HG03280 (cell line): ENCODE results near the gene SOD2.
"Not testable (repeated sequence)": the region's sequence is repeated elsewhere in the genome, so short reads cannot be mapped to it uniquely, and the experiment has no call there.

ENCODE experiments used
- ATAC-seq: cut with Tn5 transposase; IDR thresholded peaks from one replicate; pipeline ENCODE4 v1.9.1; 2021; ENCODE audit warnings: mild to moderate bottlenecking, moderate library complexity; ENCODE audit not compliant: unreplicated experiment

SOD2 gene

DNA sequence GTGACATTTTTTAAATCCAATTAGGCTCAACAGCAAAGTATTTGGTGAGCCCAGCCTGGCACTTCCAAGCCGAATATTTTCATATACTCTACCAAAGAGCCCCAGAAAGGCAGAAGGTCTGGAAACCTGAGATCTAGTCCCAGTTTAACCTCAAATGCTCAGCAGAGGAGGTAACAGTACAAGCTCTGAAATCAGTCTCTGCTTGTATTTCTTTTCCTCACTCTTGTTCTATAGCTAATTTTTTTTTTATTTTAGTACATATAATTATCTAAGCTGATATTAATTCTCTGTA lies 9.1 kb downstream of the SOD2 start:
- no peak for ATAC-seq

DNA sequence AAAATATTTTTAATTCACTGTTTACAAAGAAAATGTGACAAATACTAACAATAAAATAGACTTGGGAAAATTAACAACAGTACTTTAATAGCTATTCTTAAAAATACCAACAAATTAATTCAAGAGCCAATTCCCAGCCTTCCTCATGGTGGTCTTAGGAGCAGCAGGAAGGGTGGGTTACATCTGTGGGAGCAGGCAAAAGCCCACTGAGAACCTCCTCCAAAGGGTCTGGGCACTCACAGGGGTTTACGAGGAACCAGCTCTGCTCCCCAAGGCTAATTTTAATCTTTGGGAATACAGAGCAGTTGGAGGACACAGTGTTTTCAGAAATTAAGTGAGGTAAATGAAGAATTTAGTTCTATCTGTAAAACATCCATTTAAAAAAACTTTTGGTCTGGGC lies 10.2 kb downstream of the SOD2 start:
- ATAC-seq: no peak

DNA sequence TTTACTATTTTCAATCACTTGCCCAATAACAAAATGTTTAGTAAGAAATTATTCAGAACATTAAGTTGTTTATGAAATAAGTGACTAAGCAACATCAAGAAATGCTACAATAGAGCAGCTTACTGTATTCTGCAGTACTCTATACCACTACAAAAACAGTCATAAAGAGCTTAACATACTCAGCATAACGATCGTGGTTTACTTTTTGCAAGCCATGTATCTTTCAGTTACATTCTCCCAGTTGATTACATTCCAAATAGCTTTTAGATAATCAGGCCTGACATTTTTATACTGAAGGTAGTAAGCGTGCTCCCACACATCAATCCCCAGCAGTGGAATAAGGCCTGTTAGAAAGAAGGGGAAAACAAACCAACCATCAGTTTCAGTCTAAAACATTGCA lies 10.7 kb downstream of the SOD2 start:
- no peak for ATAC-seq

DNA sequence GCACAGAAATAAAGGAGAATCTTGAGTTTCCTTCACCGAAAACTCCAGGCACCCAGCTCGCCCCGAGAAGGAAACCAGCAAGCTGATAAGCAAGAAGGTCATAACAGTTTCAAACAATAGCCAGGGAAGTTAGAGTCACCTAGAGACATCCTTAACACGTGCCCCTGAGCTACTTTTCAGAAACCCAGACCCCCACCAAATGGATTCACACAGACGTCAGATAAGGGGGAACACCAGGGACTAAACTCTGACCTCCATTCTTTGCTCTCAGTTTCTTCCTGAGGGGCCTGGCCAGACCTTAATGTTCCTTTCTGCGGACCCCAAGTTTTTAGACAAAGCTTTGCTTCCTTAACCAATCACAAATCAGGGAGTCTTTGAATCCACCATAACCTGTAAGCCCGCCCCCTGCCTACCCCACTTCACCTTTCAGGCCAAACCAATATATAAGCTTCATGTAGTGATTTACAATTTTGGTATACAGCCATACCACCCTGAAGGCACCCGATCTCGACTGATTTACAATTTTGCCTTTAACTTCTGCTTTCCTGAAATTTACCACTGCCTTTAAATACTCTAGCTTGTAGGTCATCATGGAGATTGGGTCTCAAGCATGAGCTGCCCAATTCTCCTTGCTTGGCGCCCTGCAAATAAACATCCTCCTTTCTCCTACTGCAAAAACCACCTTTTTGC lies 11.7 kb downstream of the SOD2 start:
- ATAC-seq: no peak

DNA sequence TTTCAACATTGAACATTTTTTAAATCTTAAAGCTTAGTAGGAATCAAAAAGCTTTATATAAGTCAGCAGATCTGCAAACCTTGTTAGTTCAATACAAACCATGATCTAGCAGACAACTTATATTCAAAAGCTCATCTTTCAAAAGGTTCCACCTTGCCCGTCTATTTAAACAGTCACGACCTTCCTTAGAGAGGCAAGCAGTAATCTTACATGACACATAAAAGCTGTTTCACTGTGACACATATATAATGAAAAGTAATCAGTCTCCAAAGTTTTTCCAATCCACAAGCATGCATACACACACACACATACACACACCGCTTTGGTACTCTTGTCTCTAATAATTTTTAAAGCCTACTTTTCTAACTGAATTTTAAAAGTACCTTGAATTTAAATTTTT lies 12.9 kb downstream of the SOD2 start:
- ATAC-seq: no peak

DNA sequence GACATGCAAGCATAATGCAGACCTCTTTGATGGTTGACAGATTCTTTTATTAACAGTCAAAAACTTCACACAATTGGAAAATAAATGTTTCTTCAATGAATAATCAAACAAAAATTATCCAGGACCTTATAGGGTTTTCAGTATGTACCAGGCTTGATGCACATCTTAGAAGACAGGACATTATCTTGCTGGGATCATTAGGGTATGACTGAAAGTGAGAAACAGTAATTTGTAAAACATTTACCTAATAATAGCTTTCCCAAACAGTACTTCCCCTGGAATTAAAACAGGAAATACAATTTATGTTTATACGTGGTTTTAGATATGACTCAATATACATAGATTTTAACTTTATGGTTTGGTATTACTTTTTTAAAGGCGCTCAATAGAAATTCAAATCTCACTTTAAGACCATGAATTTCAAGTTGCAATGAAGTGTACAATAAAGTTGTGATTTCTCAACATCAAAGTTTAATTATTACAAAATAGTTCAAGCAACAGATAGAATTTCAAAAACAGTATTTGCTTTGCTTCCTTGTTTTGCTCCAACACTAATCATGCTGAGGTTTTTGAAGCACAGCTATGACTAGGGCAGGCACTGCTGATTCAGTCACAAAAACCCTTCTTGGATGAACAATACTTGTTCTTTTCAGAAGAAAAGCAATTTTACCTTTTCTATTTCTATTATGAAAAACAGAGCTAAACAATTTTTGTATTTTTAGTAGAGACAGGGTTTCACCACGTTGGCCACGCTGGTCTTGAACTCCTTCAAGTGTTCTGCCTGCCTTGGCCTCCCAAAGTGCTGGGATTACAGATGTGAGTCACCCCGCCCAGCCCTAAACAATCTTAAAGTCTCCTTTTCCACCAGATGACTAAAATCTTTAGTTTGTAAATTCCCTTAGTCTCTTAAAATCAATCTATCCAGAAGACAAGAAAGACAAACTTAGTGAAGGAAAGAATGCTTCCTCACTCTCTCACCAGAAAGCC lies 13.7 kb downstream of the SOD2 start:
- ATAC-seq: no peak

DNA sequence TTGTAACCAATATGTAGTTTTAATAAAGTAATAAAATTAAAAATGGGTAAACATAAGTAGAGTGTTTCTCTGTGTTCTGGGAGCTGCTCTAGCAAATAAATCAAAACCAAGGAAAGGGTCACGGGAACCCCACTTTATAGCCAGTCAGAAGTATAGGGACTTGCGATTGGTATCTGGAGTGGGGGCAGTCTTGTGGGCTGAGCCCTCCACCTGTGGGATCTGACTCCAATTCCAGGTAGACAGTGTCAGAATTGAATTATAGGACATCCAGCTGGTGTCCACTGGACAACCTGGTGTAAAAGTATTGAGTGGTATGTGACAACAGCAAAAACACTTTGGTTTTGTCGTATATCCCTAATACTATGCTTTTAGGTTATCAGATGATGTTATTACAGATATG lies 14.5 kb downstream of the SOD2 start:
- ATAC-seq: no peak

DNA sequence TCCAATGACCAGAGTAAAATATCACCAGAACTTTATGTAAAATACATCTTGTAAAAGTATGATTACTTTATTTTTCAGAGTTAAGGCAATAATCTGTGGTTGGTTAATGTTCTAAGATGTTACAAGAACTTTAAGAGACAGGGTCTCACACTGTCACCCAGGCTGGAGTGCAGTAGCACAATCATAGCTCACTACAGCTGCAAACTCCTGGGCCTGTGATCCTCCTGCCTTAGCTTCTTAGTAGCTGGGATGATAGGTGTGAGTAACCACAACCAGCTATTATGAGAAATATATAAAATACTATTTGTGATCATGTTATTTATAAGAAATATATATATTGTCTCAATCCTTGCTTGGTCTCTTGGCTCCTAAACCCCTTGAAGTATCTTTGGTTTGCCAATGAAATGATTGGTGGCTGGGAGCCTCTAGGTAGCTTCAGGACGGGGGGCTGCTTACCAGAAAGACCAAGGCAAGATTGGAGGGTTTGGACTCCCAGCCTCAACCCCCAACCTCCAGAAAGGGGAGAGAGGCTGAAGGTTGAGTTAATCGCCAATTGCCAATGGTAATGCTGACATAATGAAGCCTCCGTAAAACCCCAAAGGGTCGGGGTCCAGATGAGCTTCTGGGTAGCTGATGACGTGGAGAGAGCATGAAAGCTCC lies 15.4 kb downstream of the SOD2 start:
- no peak for ATAC-seq

DNA sequence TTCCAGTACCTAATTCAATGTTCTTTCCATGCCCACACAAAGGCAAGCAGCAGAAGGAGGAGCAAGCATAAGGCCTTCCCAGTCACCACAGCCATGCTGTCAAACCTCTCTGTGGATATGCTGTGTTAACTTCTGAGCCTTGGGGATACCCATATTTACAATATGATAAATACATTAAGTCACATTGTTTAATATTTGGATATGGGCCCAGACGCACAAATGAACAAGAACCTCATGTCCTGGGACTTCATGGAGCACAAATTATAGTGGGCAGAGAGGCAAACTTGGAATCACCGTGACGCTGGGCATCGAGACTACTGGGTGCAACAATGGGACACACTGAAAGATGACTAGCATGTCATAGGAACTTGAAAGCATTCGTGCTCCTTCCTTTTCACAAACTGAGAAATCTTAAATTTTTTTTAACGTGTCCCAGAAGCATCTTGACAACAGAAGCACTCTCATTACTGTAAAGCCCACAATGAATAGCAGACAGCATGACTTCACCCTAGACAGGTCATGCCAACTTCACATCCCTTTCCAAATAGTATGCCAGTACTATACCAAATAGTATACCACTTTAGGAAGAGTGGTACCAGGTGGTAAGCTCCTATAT lies 16.0 kb downstream of the SOD2 start:
- no peak for ATAC-seq

DNA sequence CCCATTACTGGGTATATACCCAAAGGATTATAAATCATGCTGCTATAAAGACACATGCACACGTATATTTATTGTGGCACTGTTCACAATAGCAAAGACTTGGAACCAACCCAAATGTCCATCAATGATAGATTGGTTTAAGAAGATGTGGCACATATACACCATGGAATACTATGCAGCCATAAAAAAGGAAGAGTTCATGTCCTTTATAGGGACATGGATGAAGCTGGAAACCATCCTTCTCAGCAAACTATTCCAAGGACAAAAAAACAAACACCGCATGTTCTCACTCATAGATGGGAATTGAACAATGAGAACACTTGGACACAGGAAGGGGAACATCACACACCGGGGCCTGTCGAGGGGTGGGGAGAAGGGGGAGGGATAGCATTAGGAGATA lies 16.8 kb downstream of the SOD2 start:
- not testable (repeated sequence) for ATAC-seq

DNA sequence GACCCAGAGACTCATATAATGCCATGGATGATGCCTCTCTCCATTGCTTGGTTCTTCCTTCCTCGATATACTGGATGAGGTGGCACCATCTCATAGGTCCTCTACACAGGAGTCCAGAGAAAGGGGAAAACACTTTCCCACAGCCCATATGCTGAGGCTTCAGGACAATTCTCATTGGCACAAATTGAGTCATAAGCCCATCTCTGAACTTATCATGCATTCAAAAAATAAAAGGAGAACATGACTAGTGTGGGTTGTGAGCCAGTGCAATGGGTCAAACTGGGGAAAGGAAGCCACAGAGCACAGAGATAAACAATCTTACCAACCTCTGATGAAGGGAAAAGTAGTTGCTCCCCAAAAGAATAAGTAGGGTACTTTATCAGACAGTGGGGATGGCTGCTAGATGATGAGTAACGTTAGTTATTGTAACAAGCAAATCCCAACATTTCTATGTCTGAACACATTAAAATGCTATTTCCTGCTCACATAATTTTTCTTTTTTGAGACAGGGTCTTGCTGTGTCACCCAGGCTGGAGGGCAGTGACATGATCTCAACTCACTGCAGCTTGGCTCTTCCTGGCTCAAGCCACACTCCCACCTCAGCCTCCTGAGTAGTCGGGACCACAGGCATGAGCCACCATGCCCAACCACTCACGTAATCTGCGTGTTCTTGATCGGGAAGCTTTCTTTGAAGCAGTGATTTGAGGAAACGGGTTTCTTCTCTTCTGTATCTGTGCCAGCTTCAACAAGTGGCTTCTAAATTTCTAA lies 27.0 kb downstream of the SOD2 start:
- no peak for ATAC-seq

DNA sequence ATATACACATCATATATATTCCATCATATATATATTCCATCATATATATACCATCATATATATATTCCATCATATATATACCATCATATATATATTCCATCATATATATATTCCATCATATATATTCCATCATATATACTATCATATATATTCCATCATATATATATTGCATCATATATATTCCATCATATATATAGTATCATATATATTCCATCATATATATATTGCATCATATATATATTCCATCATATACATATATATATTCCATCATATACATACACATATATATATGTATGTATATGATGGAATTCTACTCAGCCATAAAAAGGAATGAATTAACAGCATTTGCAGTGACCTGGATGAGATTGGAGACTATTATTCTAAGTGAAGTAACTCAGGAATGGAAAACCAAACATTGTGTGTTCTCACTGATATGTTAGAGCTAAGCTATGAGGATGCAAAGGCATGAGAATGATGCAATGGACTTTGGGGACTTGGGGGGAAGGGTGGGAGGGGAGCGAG lies 29.6 kb downstream of the SOD2 start:
- ATAC-seq: not testable (repeated sequence)

DNA sequence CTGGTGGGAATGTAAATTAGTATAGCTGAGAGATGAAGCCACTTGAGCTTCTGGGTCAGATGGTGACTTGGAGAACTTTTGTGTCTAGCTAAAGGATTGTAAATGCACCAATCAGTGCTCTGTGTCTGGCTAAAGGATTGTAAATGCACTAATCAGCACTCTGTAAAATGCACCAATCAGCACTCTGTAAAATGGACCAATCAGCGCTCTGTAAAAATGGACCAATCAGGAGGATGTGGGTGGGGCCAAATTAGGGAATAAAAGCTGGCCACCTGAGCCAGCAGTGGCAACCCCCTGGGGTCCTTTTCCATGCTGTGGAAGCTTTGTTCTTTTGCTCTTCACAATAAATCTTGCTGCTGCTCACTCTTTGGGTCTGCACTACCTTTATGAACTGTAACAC lies 31.1 kb downstream of the SOD2 start:
- ATAC-seq: not testable (repeated sequence)

DNA sequence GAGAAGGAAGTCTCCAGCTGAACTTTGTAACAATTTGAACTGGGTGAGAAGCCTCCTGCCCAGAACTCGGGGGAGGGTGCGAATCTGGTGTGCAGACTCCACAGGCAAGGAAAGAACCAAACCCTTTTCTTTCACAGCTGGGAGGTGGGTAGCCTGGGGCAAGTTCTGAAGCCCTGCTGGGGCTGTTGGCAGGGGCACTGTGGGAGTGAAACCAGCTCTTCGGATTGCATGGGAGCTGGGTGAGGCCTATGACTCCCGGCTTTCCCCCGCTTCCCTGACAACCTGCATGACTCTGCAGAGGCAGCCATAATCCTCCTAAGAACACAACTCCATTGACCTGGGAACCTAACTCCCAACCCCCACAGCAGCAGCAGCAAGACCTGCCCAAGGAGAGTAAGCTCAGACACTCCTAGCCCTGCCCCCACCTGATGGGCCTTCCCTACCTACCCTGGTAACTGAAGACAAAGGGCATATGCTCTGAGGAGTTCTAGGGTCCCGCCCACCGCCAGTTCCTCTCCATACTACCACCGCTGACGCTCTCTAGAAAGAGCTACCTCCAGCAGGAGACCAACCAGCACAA lies 37.5 kb downstream of the SOD2 start:
- ATAC-seq: no peak

DNA sequence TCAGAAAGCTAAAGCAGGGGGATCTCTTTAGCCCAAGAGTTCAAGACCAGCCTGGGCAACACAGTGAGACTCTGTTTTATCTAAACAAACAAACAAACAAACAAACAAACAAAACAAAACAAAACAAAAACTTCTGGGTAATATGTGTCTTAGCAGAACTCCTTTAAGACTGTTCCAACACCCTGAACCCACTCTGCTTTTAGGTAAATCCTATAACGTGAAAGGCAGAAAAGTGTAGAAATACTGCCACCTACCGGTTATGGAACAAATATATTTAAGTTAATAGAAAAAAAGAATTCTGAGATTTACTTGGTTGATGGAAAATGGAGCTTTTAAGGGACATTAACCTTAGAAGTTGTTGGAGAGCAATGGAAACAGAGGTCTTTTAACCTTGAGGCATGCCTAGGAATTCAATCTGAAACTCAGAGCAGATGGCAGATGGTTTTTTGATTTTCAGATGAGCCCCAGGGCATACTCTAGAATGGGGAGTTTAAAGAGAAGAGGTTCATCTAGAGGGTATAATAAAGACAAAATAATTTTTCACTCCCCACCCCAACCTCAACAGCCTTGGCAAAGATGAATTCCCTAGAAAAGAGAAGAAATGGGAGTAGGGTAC lies 38.5 kb downstream of the SOD2 start:
- no peak for ATAC-seq

DNA sequence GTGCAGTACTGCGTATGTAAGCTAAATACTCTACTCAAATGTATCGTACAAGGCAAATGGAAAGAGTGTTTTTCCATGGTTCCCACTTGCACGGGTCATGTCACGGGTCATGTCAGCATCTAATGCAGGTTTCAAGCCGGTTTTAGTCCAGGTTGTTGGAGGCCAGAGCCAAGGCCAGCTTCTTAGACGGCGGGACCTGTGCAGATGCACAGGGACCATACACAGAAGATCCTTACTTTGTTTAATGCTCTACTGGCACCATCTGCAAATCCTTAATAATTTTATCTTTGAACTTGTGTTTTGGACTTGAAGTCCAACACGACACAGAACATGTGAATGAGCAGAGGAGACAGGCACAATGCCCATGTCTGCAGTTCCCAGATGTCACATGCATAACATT lies 42.7 kb downstream of the SOD2 start:
- no peak for ATAC-seq

DNA sequence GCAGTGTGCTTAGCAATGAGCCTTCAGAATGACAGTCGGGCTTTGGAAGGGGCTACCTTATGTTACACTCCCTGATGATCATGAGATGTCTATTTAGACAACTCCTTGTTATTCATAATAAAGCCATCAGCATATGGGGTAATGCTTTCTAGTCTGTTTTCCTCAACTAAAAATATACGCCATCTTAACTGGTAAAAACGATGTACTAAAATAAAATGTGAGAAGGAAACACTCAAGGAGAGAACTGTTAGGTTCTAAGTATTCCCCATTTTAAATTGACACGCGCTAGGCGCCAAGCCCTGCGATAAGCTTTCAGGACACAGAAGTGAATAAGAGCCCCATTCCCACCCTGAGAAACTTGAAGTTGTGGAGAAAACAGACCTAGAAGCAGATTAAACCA lies 43.6 kb downstream of the SOD2 start:
- no peak for ATAC-seq

DNA sequence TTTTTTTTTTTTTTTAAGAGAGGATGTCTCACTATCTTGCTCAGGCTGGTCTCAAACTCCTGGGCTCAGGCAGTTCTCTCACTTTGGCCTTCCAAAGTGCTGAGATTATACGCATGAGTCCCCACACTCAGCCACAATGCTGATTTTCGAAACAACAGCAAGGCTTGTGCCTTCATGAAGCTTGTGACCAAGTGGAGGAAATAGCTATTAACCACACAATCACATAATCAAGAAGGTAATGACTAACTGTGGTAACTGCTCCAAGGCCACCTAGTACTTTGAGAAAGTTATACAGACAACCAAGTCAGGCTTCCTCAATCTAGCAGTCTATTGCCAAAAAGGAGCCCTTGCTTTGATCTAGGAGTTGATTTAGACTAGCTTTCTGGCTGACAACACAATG lies 46.3 kb downstream of the SOD2 start:
- no peak for ATAC-seq

DNA sequence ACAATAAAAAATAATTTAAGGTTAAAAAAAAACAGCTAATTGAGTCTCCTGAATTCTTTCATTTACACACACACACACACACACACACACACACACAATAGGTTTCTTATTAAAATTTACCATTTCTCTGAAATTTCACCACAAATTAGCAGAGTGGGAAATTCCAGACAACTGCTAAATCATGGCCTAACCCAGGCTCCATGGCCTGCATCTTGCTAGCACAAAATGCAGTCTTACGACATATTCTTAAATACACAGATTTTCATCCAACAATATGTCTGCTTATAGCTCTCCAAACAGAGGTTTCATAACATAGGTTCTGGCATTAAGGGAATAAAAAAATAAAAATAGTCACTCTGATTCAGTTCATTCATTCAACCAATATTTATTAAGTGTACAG lies 46.9 kb downstream of the SOD2 start:
- ATAC-seq: no peak

DNA sequence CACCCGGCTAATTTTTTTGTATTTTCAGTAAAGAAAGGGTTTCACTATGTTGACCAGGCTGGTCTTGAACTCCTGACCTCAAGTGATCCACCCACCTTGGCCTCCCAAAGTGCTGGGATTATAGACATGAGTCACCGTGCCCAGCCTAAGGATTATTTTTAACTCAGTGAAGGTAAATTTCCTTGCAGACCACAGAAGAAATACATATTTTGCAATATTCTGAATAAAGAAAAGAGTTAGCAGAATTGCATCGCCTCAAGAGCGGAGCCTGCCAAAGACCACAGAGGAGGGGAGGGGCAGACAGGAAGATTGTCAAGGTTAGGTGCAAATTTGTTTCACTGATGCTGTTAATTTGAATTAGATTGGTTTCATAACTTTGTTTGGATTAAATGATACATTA lies 47.4 kb downstream of the SOD2 start:
- no peak for ATAC-seq
